Measurements from ENCODE around the gene ST3GAL2. TPM values are rescaled to one million over a fixed set of nuclear protein-coding genes. Genes with fewer than 3 reads are reported as not detected.

The ST3GAL2 gene
- total RNA-seq, 1 experiment from 2014 or later, result 48.1 TPM

DNA sequence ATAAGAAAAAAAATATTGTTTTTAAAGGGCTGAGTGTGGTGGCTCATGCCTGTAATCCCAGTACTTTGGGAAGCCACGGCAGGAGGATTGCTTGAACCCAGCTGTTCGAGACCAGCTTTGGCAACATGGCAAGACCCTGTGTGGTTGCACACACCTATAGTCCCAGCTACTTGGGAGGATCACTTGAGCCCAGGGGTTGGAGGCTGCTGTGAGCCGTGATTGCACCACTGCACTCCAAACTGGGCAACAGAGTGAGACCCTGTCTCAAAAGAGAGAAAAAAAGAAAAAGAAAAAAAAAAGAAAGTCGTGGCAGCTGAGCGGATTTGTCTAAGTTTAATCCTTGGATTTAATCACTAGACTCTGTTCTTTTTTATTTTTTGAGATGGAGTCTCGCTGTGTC, 9.2 kb upstream of the ST3GAL2 start:
- Histone ChIP-seq H3K36me3 (ENCODE audit: insufficient read depth, low read length) (no peaks in the 10 kb centered on the region), H3K4me2 (ENCODE audit: low read depth, low read length, poor library complexity, severe bottlenecking) (no peak overlapping the region), H3K9me2 (replicated peaks; ENCODE audit: insufficient read depth, low read length) (no peaks in the 10 kb centered on the region), H3K4me3 (ENCODE audit: low read length) (no peak overlapping the region), H3K9me3 (ENCODE audit: low read length) (no peaks in the 10 kb centered on the region), H3K4me1 (ENCODE audit: low read length) (peaks cover 20% of the 10 kb centered on the region), H2AFZ (ENCODE audit: low read length) (no peak overlapping the region), H3K79me2 (ENCODE audit: low read length) (no peaks in the 10 kb centered on the region), H3K27ac (ENCODE audit: low read length) (no peak overlapping the region), H4K20me1 (ENCODE audit: insufficient read depth, low read depth, low read length) (no peaks in the 10 kb centered on the region), H3K9ac (ENCODE audit: low read length) (no peak overlapping the region), H3K27me3 (ENCODE audit: low read length) (no peaks in the 10 kb centered on the region)
- no peak for DNase-seq

DNA sequence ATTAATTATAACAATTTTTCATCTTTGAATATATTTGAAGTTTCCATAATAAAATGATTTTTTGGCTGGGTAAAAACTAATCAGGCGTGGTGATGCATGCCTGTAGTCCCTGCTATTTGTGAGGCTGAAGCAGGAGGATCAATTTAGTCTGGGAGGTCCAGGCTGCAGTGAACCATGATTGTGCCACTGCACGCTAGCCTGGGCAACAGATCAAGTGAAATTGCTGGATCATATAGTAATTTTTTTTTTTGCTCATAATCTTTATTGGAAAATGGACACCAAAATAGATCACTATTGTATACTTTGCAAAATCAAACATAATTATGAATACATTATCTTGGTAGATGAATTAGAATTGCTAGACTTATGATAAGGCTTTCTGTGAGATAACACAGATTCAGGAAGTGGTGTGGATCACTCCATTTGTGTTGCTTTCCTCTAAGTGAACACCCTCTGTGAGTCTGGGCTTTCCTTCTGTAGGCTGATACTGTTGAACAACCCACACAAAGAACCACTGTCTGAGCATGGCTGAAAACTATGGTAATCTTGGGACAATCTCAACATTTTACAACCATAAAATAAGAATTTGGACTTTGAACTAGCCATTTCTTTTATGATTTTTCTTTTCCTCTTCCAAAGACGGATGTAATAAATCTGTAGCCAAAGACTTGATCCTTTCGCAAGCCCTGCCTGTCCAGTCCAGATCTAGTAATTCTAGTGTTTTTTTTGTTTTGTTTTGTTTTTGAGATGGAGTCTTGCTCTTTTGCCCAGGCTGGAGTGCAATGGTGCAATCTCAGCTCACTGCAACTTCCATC, 5.6 kb upstream of the ST3GAL2 start:
- H4K20me1 ChIP-seq (ENCODE audit: insufficient read depth, low read depth, low read length), result no peaks in the 10 kb centered on the region
- H3K9me3 ChIP-seq (ENCODE audit: low read length), result no peaks in the 10 kb centered on the region
- no peak overlapping the region for H3K4me2 ChIP-seq (ENCODE audit: low read depth, low read length, poor library complexity, severe bottlenecking)
- peaks cover 27% of the 10 kb centered on the region for H3K4me1 ChIP-seq (ENCODE audit: low read length)
- H3K27ac ChIP-seq (ENCODE audit: low read length), result no peak overlapping the region
- no peaks in the 10 kb centered on the region for H3K9me2 ChIP-seq (replicated peaks; ENCODE audit: insufficient read depth, low read length)
- H3K36me3 ChIP-seq (ENCODE audit: insufficient read depth, low read length), result no peaks in the 10 kb centered on the region
- H3K27me3 ChIP-seq (ENCODE audit: low read length), result no peaks in the 10 kb centered on the region
- 0 out of 2 replicates have a peak overlapping the region, but pooled peaks have one; percentile 14 for H2AFZ ChIP-seq (ENCODE audit: low read length)
- no peak overlapping the region for H3K4me3 ChIP-seq (ENCODE audit: low read length)
- H3K79me2 ChIP-seq (ENCODE audit: low read length), result no peaks in the 10 kb centered on the region
- no peak for DNase-seq
- no peak overlapping the region for H3K9ac ChIP-seq (ENCODE audit: low read length)

DNA sequence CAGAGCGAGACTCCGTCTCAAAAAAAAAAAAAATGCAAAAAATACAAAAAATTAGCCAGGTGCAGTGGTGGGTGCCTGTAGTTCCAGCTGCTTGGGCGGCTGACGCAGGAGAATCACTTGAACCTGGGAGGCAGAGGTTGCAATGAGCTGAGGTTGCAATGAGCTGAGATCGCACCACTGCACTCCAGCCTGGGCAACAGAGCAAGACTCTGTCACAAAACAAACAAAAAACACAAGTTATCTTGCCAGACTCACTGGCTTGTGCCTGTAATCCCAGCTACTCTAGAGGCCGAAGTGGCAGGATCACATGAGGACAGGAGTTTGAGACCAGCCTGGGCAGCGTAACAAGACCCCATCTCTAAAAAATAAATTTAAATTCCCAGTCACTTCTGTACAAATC, 3.4 kb upstream of the ST3GAL2 start:
- no peak overlapping the region for H2AFZ ChIP-seq (ENCODE audit: low read length)
- no peaks in the 10 kb centered on the region for H4K20me1 ChIP-seq (ENCODE audit: insufficient read depth, low read depth, low read length)
- H3K4me1 ChIP-seq (ENCODE audit: low read length), result peaks cover 32% of the 10 kb centered on the region
- peaks cover 13% of the 10 kb centered on the region for H3K79me2 ChIP-seq (ENCODE audit: low read length)
- DNase-seq, result no peak
- H3K9me3 ChIP-seq (ENCODE audit: low read length), result no peaks in the 10 kb centered on the region
- no peaks in the 10 kb centered on the region for H3K36me3 ChIP-seq (ENCODE audit: insufficient read depth, low read length)
- no peak overlapping the region for H3K9ac ChIP-seq (ENCODE audit: low read length)
- no peaks in the 10 kb centered on the region for H3K9me2 ChIP-seq (replicated peaks; ENCODE audit: insufficient read depth, low read length)
- no peak overlapping the region for H3K27ac ChIP-seq (ENCODE audit: low read length)
- no peak overlapping the region for H3K4me3 ChIP-seq (ENCODE audit: low read length)
- no peak overlapping the region for H3K4me2 ChIP-seq (ENCODE audit: low read depth, low read length, poor library complexity, severe bottlenecking)
- no peaks in the 10 kb centered on the region for H3K27me3 ChIP-seq (ENCODE audit: low read length)

DNA sequence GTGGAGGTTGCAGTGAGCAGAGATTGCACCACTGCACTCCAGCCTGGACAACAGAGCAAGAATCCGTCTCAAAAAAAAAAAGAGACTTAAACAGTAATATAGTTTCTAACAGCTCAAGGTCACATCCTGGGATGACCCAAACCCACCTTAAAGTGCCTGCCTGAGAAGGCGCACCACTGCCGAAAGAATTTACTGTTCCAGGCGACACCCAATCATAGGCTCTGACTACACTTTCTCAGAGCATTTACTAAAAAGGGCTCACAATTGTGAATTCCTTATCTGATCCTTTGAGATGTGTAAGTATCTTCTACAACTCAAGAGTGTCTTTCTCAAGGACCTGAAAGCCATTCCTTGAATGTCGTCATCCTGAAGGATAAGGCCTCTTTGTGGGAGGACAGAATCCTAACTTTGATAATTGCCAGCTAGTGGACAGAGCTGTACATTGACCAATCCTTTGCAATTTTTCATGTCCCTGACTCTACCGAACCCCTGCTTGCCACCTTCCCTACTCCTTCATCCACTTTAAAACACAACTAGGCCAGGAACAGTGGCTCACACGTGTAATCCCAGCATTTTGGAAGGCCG, 2.6 kb upstream of the ST3GAL2 start:
- Histone ChIP-seq H3K27ac (ENCODE audit: low read length) (no peak overlapping the region), H3K79me2 (ENCODE audit: low read length) (peaks cover 22% of the 10 kb centered on the region), H3K4me3 (ENCODE audit: low read length) (no peak overlapping the region), H3K27me3 (ENCODE audit: low read length) (no peaks in the 10 kb centered on the region), H3K36me3 (ENCODE audit: insufficient read depth, low read length) (no peaks in the 10 kb centered on the region), H3K9me3 (ENCODE audit: low read length) (no peaks in the 10 kb centered on the region), H3K4me2 (ENCODE audit: low read depth, low read length, poor library complexity, severe bottlenecking) (no peak overlapping the region), H3K9me2 (replicated peaks; ENCODE audit: insufficient read depth, low read length) (no peaks in the 10 kb centered on the region), H3K4me1 (ENCODE audit: low read length) (peaks cover 32% of the 10 kb centered on the region), H2AFZ (ENCODE audit: low read length) (no peak overlapping the region), H3K9ac (ENCODE audit: low read length) (no peak overlapping the region), H4K20me1 (ENCODE audit: insufficient read depth, low read depth, low read length) (peaks cover 4% of the 10 kb centered on the region; the same call in 1 of the 2 replicates)
- no peak for DNase-seq

GRCh38 chr16:70440009-70440692, 1.3 kb upstream of the ST3GAL2 start:
- no peaks in the 10 kb centered on the region for H3K36me3 ChIP-seq (ENCODE audit: insufficient read depth, low read length)
- no peak for DNase-seq
- no peaks in the 10 kb centered on the region for H3K9me2 ChIP-seq (replicated peaks; ENCODE audit: insufficient read depth, low read length)
- peaks cover 4% of the 10 kb centered on the region; the same call in 1 of the 2 replicates for H4K20me1 ChIP-seq (ENCODE audit: insufficient read depth, low read depth, low read length)
- H3K79me2 ChIP-seq (ENCODE audit: low read length), result peaks cover 29% of the 10 kb centered on the region
- peak overlapping the region; percentile 96 for H3K4me3 ChIP-seq (ENCODE audit: low read length)
- H3K9ac ChIP-seq (ENCODE audit: low read length), result peak overlapping the region; percentile 93
- no peaks in the 10 kb centered on the region for H3K27me3 ChIP-seq (ENCODE audit: low read length)
- H3K4me2 ChIP-seq (ENCODE audit: low read depth, low read length, poor library complexity, severe bottlenecking), result peak overlapping the region; percentile 99
- peak overlapping the region; percentile 99 for H2AFZ ChIP-seq (ENCODE audit: low read length)
- H3K4me1 ChIP-seq (ENCODE audit: low read length), result peaks cover 34% of the 10 kb centered on the region
- no peak overlapping the region for H3K27ac ChIP-seq (ENCODE audit: low read length)
- H3K9me3 ChIP-seq (ENCODE audit: low read length), result no peaks in the 10 kb centered on the region

GRCh38 chr16:70438585-70438968, 323 bp downstream of the ST3GAL2 start:
- Histone ChIP-seq H3K79me2 (ENCODE audit: low read length) (peaks cover 44% of the 10 kb centered on the region), H2AFZ (ENCODE audit: low read length) (no peak overlapping the region), H4K20me1 (ENCODE audit: insufficient read depth, low read depth, low read length) (peaks cover 4% of the 10 kb centered on the region; the same call in 1 of the 2 replicates), H3K27me3 (ENCODE audit: low read length) (no peaks in the 10 kb centered on the region), H3K4me1 (ENCODE audit: low read length) (peaks cover 44% of the 10 kb centered on the region), H3K36me3 (ENCODE audit: insufficient read depth, low read length) (no peaks in the 10 kb centered on the region), H3K9me3 (ENCODE audit: low read length) (no peaks in the 10 kb centered on the region), H3K4me3 (ENCODE audit: low read length) (peak overlapping the region; percentile 96), H3K9me2 (replicated peaks; ENCODE audit: insufficient read depth, low read length) (no peaks in the 10 kb centered on the region), H3K4me2 (ENCODE audit: low read depth, low read length, poor library complexity, severe bottlenecking) (peak overlapping the region; percentile 87), H3K9ac (ENCODE audit: low read length) (peak overlapping the region; percentile 89), H3K27ac (ENCODE audit: low read length) (peak overlapping the region; percentile 89)
- peak; percentile 46 for DNase-seq

- Histone ChIP-seq H2AFZ (ENCODE audit: low read length) (no peak overlapping the region), H3K27me3 (ENCODE audit: low read length) (no peaks in the 10 kb centered on the region), H3K36me3 (ENCODE audit: insufficient read depth, low read length) (no peaks in the 10 kb centered on the region), H3K79me2 (ENCODE audit: low read length) (peaks cover 50% of the 10 kb centered on the region), H4K20me1 (ENCODE audit: insufficient read depth, low read depth, low read length) (peaks cover 4% of the 10 kb centered on the region; the same call in 1 of the 2 replicates), H3K9ac (ENCODE audit: low read length) (peak overlapping the region; percentile 89), H3K4me1 (ENCODE audit: low read length) (peaks cover 51% of the 10 kb centered on the region), H3K9me2 (replicated peaks; ENCODE audit: insufficient read depth, low read length) (no peaks in the 10 kb centered on the region), H3K4me3 (ENCODE audit: low read length) (peak overlapping the region; percentile 96), H3K9me3 (ENCODE audit: low read length) (no peaks in the 10 kb centered on the region), H3K4me2 (ENCODE audit: low read depth, low read length, poor library complexity, severe bottlenecking) (peak overlapping the region; percentile 87), H3K27ac (ENCODE audit: low read length) (peak overlapping the region; percentile 89)
- peak; percentile 69 for DNase-seq
Measured at GRCh38 chr16:70437582-70438557, 1.0 kb downstream of the ST3GAL2 start.
